Natural killer cell (primary cell): Measurements from ENCODE around the gene LCA5L. TPM values are rescaled to one million over a fixed set of nuclear protein-coding genes. Genes with fewer than 3 reads are reported as not detected.

Source experiments
- ATAC-seq, 3 donors: fragments of 150-1000 bp in 2 of 3; fragments of 200-7000 bp in 1 of 3; cut with Tn5 transposase; 1 replicate in 1 of 3; 2 replicates in 2 of 3; pipeline ENCODE4 v1.10.0; 2021; ENCODE audit warnings: mild to moderate bottlenecking in 2 of 3, moderate library complexity in 2 of 3
- DNase-seq, 2 donors: peaks; one replicate each; pipeline versions ENCODE4 v3.0.0 to v3.0.0-alpha.2; 2013 to 2021; ENCODE audit warnings: mixed read lengths in 1 of 2
- H3K27ac ChIP-seq: one replicate; pipeline ENCODE4 v1.5.1; 2013; ENCODE audit warnings: mild to moderate bottlenecking, low read length
- H3K27me3 ChIP-seq: one replicate; pipeline ENCODE4 v1.6.1; 2013; ENCODE audit warnings: low read length; ENCODE audit not compliant: control insufficient read depth, insufficient read depth
- H3K36me3 ChIP-seq: one replicate; pipeline ENCODE4 v1.6.1; 2013; ENCODE audit warnings: low read length; ENCODE audit not compliant: control insufficient read depth, insufficient read depth
- H3K4me1 ChIP-seq: one replicate; pipeline ENCODE4 v1.6.1; 2013; ENCODE audit warnings: low read length; ENCODE audit not compliant: control insufficient read depth, insufficient read depth
- H3K4me3 ChIP-seq: one replicate; pipeline ENCODE4 v1.5.1; 2013; ENCODE audit warnings: low read length
- H3K9me3 ChIP-seq: one replicate; pipeline ENCODE4 v1.6.1; 2013; ENCODE audit warnings: low read length; ENCODE audit not compliant: control insufficient read depth, insufficient read depth
- H3K27ac Mint-ChIP-seq, 2 donors: one replicate each; pipeline ENCODE4 v1.8.0; 2022; ENCODE audit warnings: mild to moderate bottlenecking in 2 of 2, mixed read lengths in 2 of 2, moderate library complexity in 1 of 2
- H3K27me3 Mint-ChIP-seq, 2 donors: one replicate each; pipeline ENCODE4 v1.8.0; 2022; ENCODE audit warnings: low read depth in 2 of 2, mixed read lengths in 2 of 2
- H3K36me3 Mint-ChIP-seq: one replicate; pipeline ENCODE4 v1.8.0; 2022; ENCODE audit warnings: mixed read lengths
- H3K4me1 Mint-ChIP-seq, 2 donors: one replicate each; pipeline ENCODE4 v1.8.0; 2022; ENCODE audit warnings: mixed read lengths in 2 of 2
- H3K4me3 Mint-ChIP-seq: one replicate; pipeline ENCODE4 v1.8.0; 2022; ENCODE audit warnings: mild to moderate bottlenecking, moderate library complexity, mixed read lengths
- H3K9me3 Mint-ChIP-seq, 2 donors: one replicate each; pipeline ENCODE4 v1.8.0; 2022; ENCODE audit warnings: mixed read lengths in 2 of 2
- CTCF ChIP-seq: fragments of 200-600 bp; IDR thresholded peaks from one replicate; pipeline ENCODE4 v1.8.0; 2022; ENCODE audit warnings: antibody characterized with exemption
- WGBS: methylation state at CpG from one replicate; pipeline ENCODE4 v1.1.7; 2013; ENCODE audit warnings: missing lambda C conversion rate; ENCODE audit not compliant: insufficient coverage; 5-methylcytosine and 5-hydroxymethylcytosine counted together
- intact Hi-C: fragments of 100-400 bp; cut with micrococcal nuclease; formaldehyde crosslinking; loops from one replicate; pipeline ENCODE4 v1.14.2; 2022
- total RNA-seq, 4 donors: library from RNA; stranded (reverse); fragments of 120-200 nt in 1 of 4; gene quantifications; one replicate each; pipeline versions ENCODE4 v1.2.3 to v1.2.4, GENCODE V29; 2013 to 2022

LCA5L gene
- total RNA-seq, 3 donors from 2014 or later (not counting 1 experiment from before 2014, with no cell fraction given) = 0.14 to 0.84 TPM; not detected in 1

GRCh38 chr21:39453571-39454179, 8.1 kb upstream of the LCA5L start:
- Histone ChIP-seq H3K9me3 (no peaks in the 10 kb centered on the region), H3K4me3 (no peak overlapping the region), H3K36me3 (no peaks in the 10 kb centered on the region), H3K4me1 (no peaks in the 10 kb centered on the region), H3K27me3 (no peaks in the 10 kb centered on the region), H3K27ac (no peak overlapping the region)
- Mint-ChIP-seq H3K27me3 (peaks cover 11 to 22% of the 10 kb centered on the region in 2 donors), H3K9me3 (no peaks in the 10 kb centered on the region), H3K4me3 (no peak overlapping the region), H3K4me1 (no peaks in the 10 kb centered on the region), H3K27ac (no peak overlapping the region), H3K36me3 (no peaks in the 10 kb centered on the region)
- TF ChIP-seq CTCF = no peak
- WGBS = 100% methylated on average over 2 of the region's 4 CpGs
- ATAC-seq (no peak), DNase-seq (no peak)
- intact Hi-C loops = no loop called here

DNA sequence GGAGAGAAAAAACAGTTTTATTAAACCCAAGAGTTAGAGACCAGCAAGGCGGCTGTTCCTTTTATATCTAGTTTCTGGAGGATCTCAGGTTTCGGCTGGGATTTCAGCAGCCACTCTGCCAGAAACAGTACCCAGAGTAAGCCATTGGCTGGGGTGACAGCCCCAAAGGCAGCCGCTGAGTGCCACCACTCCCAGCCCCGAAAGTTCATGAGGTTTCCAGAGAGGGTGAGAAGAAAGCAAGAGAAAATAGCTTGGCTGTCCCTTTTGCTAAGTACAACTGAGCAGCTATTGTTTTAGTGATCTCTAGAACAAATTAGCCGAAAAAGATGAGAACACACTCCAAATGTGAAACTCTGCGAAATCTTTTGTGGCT, 7.4 kb upstream of the LCA5L start:
- Histone ChIP-seq H3K27ac (no peak overlapping the region), H3K27me3 (no peaks in the 10 kb centered on the region), H3K9me3 (no peaks in the 10 kb centered on the region), H3K4me3 (no peak overlapping the region), H3K4me1 (no peaks in the 10 kb centered on the region), H3K36me3 (no peaks in the 10 kb centered on the region)
- Mint-ChIP-seq H3K36me3 (no peaks in the 10 kb centered on the region), H3K27ac (no peak overlapping the region), H3K4me1 (no peaks in the 10 kb centered on the region), H3K27me3 (peaks cover 12 to 28% of the 10 kb centered on the region in 2 donors), H3K4me3 (no peak overlapping the region), H3K9me3 (no peaks in the 10 kb centered on the region)
- intact Hi-C loops = no loop called here
- DNase-seq = no peak
- ATAC-seq = no peak
- no peak for TF ChIP-seq CTCF
- 94% methylated on average over 6 of the region's 6 CpGs for WGBS

GRCh38 chr21:39452207-39452969, 6.8 kb upstream of the LCA5L start:
- Mint-ChIP-seq H3K4me3 (no peak overlapping the region), H3K4me1 (no peaks in the 10 kb centered on the region), H3K36me3 (no peaks in the 10 kb centered on the region), H3K27ac (no peak overlapping the region), H3K9me3 (no peaks in the 10 kb centered on the region), H3K27me3 (peaks cover 14 to 30% of the 10 kb centered on the region in 2 donors)
- H3K4me1 ChIP-seq = no peaks in the 10 kb centered on the region
- no peaks in the 10 kb centered on the region for H3K27me3 ChIP-seq
- DNase-seq (no peak), ATAC-seq (no peak)
- H3K36me3 ChIP-seq = no peaks in the 10 kb centered on the region
- WGBS = 90% methylated on average over 10 of the region's 10 CpGs
- no peak for TF ChIP-seq CTCF
- no peak overlapping the region for H3K4me3 ChIP-seq
- no peak overlapping the region for H3K27ac ChIP-seq
- intact Hi-C loops = no loop called here
- H3K9me3 ChIP-seq = no peaks in the 10 kb centered on the region
